Fibroblast of villous mesenchyme (primary cell): ENCODE results near the gene NLRP12. TPM values are rescaled to one million over a fixed set of nuclear protein-coding genes. Genes with fewer than 3 reads are reported as not detected.
A peak's percentile ranks its signal among the peaks of the same experiment; 100 is the strongest.
"Not testable (repeated sequence)": the region's sequence is repeated elsewhere in the genome, so short reads cannot be mapped to it uniquely, and the experiment has no call there.

Experiments
- DNase-seq: peaks from one replicate; pipeline ENCODE4 v3.0.0-alpha.2; 2010; ENCODE audit warnings: low read depth
- H3K4me3 ChIP-seq: 2 replicates; pipeline ENCODE4 v1.5.1; 2011; ENCODE audit warnings: low read depth, mild to moderate bottlenecking, low read length
- total RNA-seq: library from RNA; depleted of rRNA; stranded (reverse); fragments of >200 nt; gene quantifications from 2 replicates; pipeline ENCODE4 v1.2.3, GENCODE V29; 2012
- TF ChIP-seq, protein P1 (sequence below): IDR thresholded peaks from 2 replicates; pipeline ENCODE4 v1.5.1; 2012; ENCODE audit warnings: low read depth, mild to moderate bottlenecking, low read length; ENCODE audit not compliant: insufficient read depth

Gene NLRP12, protein sequence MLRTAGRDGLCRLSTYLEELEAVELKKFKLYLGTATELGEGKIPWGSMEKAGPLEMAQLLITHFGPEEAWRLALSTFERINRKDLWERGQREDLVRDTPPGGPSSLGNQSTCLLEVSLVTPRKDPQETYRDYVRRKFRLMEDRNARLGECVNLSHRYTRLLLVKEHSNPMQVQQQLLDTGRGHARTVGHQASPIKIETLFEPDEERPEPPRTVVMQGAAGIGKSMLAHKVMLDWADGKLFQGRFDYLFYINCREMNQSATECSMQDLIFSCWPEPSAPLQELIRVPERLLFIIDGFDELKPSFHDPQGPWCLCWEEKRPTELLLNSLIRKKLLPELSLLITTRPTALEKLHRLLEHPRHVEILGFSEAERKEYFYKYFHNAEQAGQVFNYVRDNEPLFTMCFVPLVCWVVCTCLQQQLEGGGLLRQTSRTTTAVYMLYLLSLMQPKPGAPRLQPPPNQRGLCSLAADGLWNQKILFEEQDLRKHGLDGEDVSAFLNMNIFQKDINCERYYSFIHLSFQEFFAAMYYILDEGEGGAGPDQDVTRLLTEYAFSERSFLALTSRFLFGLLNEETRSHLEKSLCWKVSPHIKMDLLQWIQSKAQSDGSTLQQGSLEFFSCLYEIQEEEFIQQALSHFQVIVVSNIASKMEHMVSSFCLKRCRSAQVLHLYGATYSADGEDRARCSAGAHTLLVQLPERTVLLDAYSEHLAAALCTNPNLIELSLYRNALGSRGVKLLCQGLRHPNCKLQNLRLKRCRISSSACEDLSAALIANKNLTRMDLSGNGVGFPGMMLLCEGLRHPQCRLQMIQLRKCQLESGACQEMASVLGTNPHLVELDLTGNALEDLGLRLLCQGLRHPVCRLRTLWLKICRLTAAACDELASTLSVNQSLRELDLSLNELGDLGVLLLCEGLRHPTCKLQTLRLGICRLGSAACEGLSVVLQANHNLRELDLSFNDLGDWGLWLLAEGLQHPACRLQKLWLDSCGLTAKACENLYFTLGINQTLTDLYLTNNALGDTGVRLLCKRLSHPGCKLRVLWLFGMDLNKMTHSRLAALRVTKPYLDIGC
- not detected in 2 replicates for total RNA-seq

DNA sequence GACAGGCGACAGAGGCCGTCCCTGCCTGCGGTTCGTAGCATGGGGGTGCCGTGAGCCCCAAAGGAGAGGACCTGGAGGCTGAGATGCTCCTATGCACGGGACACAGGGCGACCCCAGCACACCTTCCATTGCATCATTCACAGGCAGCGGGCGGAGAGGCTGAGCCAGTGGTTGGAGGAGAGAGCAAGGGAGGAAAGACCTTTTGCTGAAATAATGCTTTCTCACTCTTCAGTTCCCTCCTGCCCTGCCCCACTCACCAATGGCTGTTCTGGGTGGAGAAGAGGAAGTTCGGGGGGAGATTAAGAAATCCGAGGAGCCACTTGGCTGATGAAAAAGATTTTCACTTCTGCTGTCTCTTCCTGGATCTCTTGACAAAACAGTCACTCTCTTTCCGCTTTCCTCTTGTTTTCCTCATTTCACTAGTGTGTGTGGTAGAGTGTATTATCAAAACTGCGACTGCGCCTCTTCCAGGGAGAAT is at the start of gene NLRP12:
NLRP12 (minus strand) TSS at position 181 of the 478 bp plus-strand sequence; CDS start at position 41, 140 bp downstream.
- no peak for DNase-seq
- no peak within 1 kb of the TSS for H3K4me3 ChIP-seq
- TF ChIP-seq, protein P1, sequence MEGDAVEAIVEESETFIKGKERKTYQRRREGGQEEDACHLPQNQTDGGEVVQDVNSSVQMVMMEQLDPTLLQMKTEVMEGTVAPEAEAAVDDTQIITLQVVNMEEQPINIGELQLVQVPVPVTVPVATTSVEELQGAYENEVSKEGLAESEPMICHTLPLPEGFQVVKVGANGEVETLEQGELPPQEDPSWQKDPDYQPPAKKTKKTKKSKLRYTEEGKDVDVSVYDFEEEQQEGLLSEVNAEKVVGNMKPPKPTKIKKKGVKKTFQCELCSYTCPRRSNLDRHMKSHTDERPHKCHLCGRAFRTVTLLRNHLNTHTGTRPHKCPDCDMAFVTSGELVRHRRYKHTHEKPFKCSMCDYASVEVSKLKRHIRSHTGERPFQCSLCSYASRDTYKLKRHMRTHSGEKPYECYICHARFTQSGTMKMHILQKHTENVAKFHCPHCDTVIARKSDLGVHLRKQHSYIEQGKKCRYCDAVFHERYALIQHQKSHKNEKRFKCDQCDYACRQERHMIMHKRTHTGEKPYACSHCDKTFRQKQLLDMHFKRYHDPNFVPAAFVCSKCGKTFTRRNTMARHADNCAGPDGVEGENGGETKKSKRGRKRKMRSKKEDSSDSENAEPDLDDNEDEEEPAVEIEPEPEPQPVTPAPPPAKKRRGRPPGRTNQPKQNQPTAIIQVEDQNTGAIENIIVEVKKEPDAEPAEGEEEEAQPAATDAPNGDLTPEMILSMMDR = no peak

DNA sequence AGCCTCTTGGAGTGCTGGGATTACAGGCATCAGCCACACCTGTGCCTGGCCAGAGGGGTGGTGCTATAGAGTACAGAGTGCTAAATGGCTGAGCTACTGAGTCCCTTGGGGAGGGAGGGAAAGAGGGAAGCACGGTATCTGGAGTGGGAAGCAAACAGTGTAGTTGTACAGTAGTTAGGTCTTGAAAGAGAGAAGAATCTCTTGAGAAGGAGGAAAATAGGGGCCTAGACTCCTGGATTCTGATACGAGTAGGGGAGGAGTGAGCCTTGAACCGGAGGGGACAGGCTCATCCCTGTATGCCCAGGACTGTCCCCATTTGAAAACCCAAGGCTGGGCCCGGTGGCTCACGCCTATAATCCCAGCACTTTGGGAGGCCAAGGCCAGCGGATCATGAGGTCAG is 48.6 kb upstream of the NLRP12 start:
- no peak for DNase-seq
- TF ChIP-seq, protein P1 = no peak

DNA sequence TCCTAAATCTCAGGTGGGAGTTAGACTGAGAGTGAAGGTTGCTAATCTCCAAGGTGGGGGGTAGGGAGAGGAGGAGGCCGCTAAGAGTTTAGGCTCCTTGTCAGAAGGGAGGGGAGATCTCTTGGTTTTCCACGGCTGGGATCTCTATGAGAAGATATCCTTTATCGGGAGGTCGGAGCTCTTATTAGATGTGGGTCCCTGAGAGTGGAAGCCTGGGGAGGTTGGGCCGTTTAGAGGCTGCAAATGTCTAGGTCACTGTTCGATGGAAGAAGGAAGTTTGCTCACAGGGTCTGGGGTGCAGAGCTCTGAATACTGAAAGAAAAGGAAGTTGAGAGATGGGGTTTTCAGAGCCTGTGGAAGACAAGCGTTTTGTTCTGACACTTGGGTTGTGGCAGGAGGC is 47.3 kb upstream of the NLRP12 start:
- TF ChIP-seq, protein P1 = no peak
- no peak for DNase-seq
- H3K4me3 ChIP-seq = no peak overlapping the region

More for the DNA sequence above, 48.6 kb upstream of the NLRP12 start:
- no peak overlapping the region for H3K4me3 ChIP-seq

DNA sequence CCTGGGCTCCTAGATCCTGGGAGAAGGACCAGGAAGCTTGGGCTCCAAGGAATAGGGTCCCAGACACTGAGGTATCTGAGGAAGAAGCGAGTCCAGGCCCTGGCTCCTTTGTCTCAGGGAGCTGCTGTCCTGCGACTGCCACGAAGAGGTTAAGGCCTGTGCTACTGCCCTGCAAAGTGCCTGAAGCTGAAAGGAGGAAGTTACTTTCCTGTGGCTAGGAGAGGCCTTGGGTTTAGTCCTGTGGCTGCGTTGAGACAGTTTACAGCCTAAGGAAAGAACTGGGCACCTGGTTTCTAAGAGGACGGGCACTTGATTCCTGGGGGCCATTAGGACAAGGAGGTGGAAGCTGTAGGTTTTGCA is 46.4 kb upstream of the NLRP12 start:
- TF ChIP-seq, protein P1 = no peak
- peak; percentile 23 for DNase-seq
- H3K4me3 ChIP-seq = peak overlapping the region; percentile 34

DNA sequence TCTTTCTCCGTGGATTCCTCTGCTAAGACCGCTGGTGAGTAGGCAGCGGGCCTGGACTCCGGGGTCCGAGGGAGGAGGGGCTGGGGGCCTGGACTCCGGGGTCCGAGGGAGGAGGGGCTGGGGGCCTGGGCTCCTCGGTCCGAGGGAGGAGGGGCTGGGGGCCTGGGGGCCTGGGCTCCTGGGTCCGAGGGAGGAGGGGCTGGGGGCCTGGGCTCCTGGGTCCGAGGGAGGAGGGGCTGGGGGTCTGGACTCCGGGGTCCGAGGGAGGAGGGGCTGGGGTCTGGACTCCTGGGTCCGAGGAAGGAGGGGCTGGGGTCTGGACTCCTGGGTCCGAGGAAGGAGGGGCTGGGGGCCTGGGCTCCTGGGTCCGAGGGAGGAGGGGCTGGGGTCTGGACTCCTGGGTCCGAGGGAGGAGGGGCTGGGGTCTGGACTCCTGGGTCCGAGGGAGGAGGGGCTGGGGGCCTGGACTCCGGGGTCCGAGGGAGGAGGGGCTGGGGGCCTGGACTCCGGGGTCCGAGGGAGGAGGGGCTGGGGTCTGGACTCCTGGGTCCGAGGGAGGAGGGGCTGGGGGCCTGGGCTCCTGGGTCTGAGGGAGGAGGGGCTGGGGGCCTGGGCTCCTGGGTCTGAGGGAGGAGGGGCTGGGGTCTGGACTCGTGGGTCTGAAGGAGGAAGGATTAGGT is 45.8 kb upstream of the NLRP12 start:
- not testable (repeated sequence) for DNase-seq
- peak overlapping the region; percentile 92 for H3K4me3 ChIP-seq

DNA sequence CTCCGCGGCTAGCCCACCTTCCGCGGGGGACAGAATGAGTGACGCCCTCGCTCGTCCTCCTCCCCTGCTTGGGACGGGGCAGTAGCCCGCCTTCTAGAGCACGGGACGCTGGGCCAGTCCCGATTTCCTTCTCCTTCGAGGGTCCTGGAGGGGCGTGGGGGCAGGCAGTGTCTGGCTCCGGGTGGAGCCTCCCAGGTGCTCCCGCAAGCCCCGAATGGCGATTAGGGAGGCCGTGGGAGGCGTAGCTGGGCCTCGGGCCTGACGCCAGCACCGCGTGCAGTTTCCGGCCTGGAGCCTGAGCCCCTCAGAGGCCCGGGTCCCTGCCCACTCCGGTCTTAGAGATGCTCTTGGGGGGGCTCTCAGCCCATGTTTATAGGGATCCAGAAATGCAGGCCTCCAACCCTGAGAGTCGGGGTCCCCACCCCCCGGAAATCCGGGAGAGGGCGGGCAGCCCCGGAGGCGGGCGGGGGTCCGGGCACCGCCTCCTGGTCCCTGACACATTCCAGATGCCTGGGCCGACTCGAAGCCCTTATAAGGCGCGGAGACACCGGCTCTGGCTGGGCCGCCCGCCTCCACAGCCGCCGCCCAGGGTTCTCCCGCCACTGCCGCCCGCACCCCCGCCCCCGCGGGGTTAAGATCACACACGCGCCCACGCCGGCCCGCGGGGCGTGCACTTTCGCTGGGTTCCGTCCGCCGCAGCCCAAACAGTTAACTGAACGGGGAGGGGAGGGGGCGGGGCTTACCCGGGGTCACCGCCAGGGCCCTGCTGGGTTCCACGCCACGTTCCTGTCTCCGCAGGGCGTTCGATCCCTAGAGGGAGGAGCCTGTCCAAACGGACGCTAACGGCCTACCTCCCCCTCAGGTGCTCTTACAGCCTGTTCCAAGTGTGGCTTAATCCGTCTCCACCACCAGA is 45.0 kb upstream of the NLRP12 start:
- DNase-seq = peak; percentile 96
- H3K4me3 ChIP-seq = peak overlapping the region; percentile 92
- TF ChIP-seq, protein P1 = peak; percentile 34
